ENCODE results near the gene DCUN1D3. TPM values are rescaled to one million over a fixed set of nuclear protein-coding genes. Genes with fewer than 3 reads are reported as not detected.

Gene DCUN1D3
- total RNA-seq, 1 donor from 2014 or later, result 15.8 TPM

GRCh38 chr16:20853143-20853542 is 47.0 kb downstream of the DCUN1D3 start:
- intact Hi-C loops (cut with DNase I), result loop anchor here (5.0 kb wide), 1 partner anchor 304 kb away; the partner anchor contains the start of gene LDAF1
- ATAC-seq (peak; percentile 18), DNase-seq (ENCODE audit: missing footprints) (no peak)

GRCh38 chr16:20851601-20852000 is 48.6 kb downstream of the DCUN1D3 start:
- intact Hi-C loops (cut with DNase I), result loop anchor here (1.0 to 5.0 kb wide), 4 partner anchors 45 to 306 kb away; partner anchors contain the start of genes DCUN1D3, ERI2, LDAF1 and LYRM1
- peak; percentile 96 for ATAC-seq
- peak; percentile 91 for DNase-seq (ENCODE audit: missing footprints)

- DNase-seq (ENCODE audit: missing footprints), result no peak
- peak; percentile 23 for ATAC-seq
- intact Hi-C loops (cut with DNase I), result loop anchor here (1.0 to 5.0 kb wide), 5 partner anchors 44 to 306 kb away; partner anchors contain the start of genes DCUN1D3, ERI2, LDAF1 and LYRM1
Measured at GRCh38 chr16:20850981-20851380, 49.2 kb downstream of the DCUN1D3 start.

- intact Hi-C loops (cut with DNase I), result loop anchor here (1.0 to 5.0 kb wide), 4 partner anchors 43 to 308 kb away; partner anchors contain the start of genes ERI2, LDAF1 and REXO5
- no peak for DNase-seq (ENCODE audit: missing footprints)
- ATAC-seq, result no peak
Measured at GRCh38 chr16:20849589-20850390, 50.4 kb downstream of the DCUN1D3 start.

GRCh38 chr16:20847550-20847949 is 52.6 kb downstream of the DCUN1D3 start:
- ATAC-seq (no peak), DNase-seq (ENCODE audit: missing footprints) (no peak)
- intact Hi-C loops (cut with DNase I), result no loop called here

GRCh38 chr16:20846551-20846950 is 53.6 kb downstream of the DCUN1D3 start:
- intact Hi-C loops (cut with DNase I), result no loop called here
- no peak for DNase-seq (ENCODE audit: missing footprints)
- no peak for ATAC-seq

GRCh38 chr16:20846030-20846429 is 54.1 kb downstream of the DCUN1D3 start:
- DNase-seq (ENCODE audit: missing footprints) (no peak), ATAC-seq (peak; percentile 67)
- intact Hi-C loops (cut with DNase I), result no loop called here

GRCh38 chr16:20844588-20844987 is 55.6 kb downstream of the DCUN1D3 start:
- intact Hi-C loops (cut with DNase I), result no loop called here
- no peak for ATAC-seq

GRCh38 chr16:20844054-20844453 is 56.1 kb downstream of the DCUN1D3 start:
- intact Hi-C loops (cut with DNase I), result no loop called here
- DNase-seq (ENCODE audit: missing footprints), result no peak
- no peak for ATAC-seq

More at GRCh38 chr16:20844588-20844987, 55.6 kb downstream of the DCUN1D3 start:
- DNase-seq (ENCODE audit: missing footprints), result no peak

- ATAC-seq (no peak), DNase-seq (ENCODE audit: missing footprints) (no peak)
- intact Hi-C loops (cut with DNase I), result no loop called here
Measured at GRCh38 chr16:20839504-20839903, 60.7 kb downstream of the DCUN1D3 start.

GRCh38 chr16:20838240-20838639 is 61.9 kb downstream of the DCUN1D3 start:
- intact Hi-C loops (cut with DNase I), result no loop called here
- no peak for ATAC-seq

GRCh38 chr16:20833086-20833485 is 67.1 kb downstream of the DCUN1D3 start:
- intact Hi-C loops (cut with DNase I), result no loop called here

More at GRCh38 chr16:20838240-20838639, 61.9 kb downstream of the DCUN1D3 start:
- DNase-seq (ENCODE audit: missing footprints), result no peak

GRCh38 chr16:20830372-20830771 is 69.8 kb downstream of the DCUN1D3 start:
- intact Hi-C loops (cut with DNase I), result no loop called here
- ATAC-seq, result no peak
- no peak for DNase-seq (ENCODE audit: missing footprints)

More at GRCh38 chr16:20833086-20833485, 67.1 kb downstream of the DCUN1D3 start:
- DNase-seq (ENCODE audit: missing footprints), result no peak
- ATAC-seq, result peak; percentile 43

GRCh38 chr16:20829536-20829935 is 70.6 kb downstream of the DCUN1D3 start:
- ATAC-seq, result no peak
- intact Hi-C loops (cut with DNase I), result no loop called here
- DNase-seq (ENCODE audit: missing footprints), result no peak

GRCh38 chr16:20826039-20826566 is 74.1 kb downstream of the DCUN1D3 start:
- intact Hi-C loops (cut with DNase I), result no loop called here
- DNase-seq (ENCODE audit: missing footprints) (no peak), ATAC-seq (no peak)

- DNase-seq (ENCODE audit: missing footprints) (no peak), ATAC-seq (no peak)
- intact Hi-C loops (cut with DNase I), result no loop called here
Measured at GRCh38 chr16:20822521-20823325, 77.4 kb downstream of the DCUN1D3 start.

GRCh38 chr16:20821682-20822081 is 78.5 kb downstream of the DCUN1D3 start:
- DNase-seq (ENCODE audit: missing footprints) (no peak), ATAC-seq (no peak)
- intact Hi-C loops (cut with DNase I), result no loop called here

- no peak for DNase-seq (ENCODE audit: missing footprints)
- intact Hi-C loops (cut with DNase I), result no loop called here
- no peak for ATAC-seq
Measured at GRCh38 chr16:20818929-20819585, 81.1 kb downstream of the DCUN1D3 start.

- no peak for ATAC-seq
- intact Hi-C loops (cut with DNase I), result no loop called here
- no peak for DNase-seq (ENCODE audit: missing footprints)
Measured at GRCh38 chr16:20814784-20815183, 85.4 kb downstream of the DCUN1D3 start.

Measured in Right ventricle myocardium inferior (tissue), 1 donor.